HepG2 (cell line): ENCODE measurements around the gene EPB41L5.

Source experiments
- CTCF ChIP-seq: sonication (generic); formaldehyde crosslinking; IDR thresholded peaks from 2 replicates; pipeline ENCODE4 v1.5.0; 2020; ENCODE audit warnings: mild to moderate bottlenecking, missing genetic modification reagents, moderate library complexity
- SALL2 ChIP-seq: sonication (generic); formaldehyde crosslinking; IDR thresholded peaks from 2 replicates; pipeline ENCODE4 v1.8.1; 2023; ENCODE audit warnings: mild to moderate bottlenecking, missing genetic modification reagents, inconsistent platforms
- TCF12 ChIP-seq, 2 experiments: fragments of 450-650 bp in 1 of 2; sonication (generic) in 1 of 2; formaldehyde crosslinking in 1 of 2; IDR thresholded peaks; 2 replicates each; pipeline versions ENCODE4 v1.6.1 to v1.8.0; 2017 to 2022; ENCODE audit warnings: antibody characterized with exemption in 1 of 2, mild to moderate bottlenecking in 1 of 2, missing genetic modification reagents in 1 of 2, moderate library complexity in 1 of 2
- TFE3 ChIP-seq: IDR thresholded peaks from 2 replicates; pipeline ENCODE4 v1.6.1; 2016

- TF ChIP-seq TCF12 (IDR thresholded peaks at IDR 0.05) (no peak), TCF12 (CRISPR knock-in tag; IDR thresholded peaks at IDR 0.05) (no peak), CTCF (CRISPR knock-in tag) (no peak), SALL2 (CRISPR knock-in tag) (no peak), TFE3 (CRISPR knock-in tag) (no peak)
Measured at GRCh38 chr2:120142528-120143219, 129.8 kb downstream of the EPB41L5 start.
